GM12874 (cell line): ENCODE measurements around the gene ARMS2.

Experiments
- CTCF ChIP-seq: IDR thresholded peaks from 2 replicates; pipeline ENCODE4 v1.5.1; 2011; ENCODE audit warnings: low read depth, mild to moderate bottlenecking, control low read depth, low read length, moderate library complexity; ENCODE audit not compliant: insufficient read depth

The ARMS2 gene

GRCh38 chr10:122503012-122503411, 48.6 kb downstream of the ARMS2 start:
- no peak for TF ChIP-seq CTCF

GRCh38 chr10:122503886-122504609, 49.6 kb downstream of the ARMS2 start:
- TF ChIP-seq CTCF: no peak

- no peak for TF ChIP-seq CTCF
These were observed 50.1 kb downstream of the ARMS2 start for GRCh38 chr10:122504610-122504950.

- no peak for TF ChIP-seq CTCF
These were observed 50.6 kb downstream of the ARMS2 start for GRCh38 chr10:122505011-122505410.

- no peak for TF ChIP-seq CTCF
These were observed 51.6 kb downstream of the ARMS2 start for GRCh38 chr10:122505885-122506645.
